Astrocyte (in vitro differentiated cells and primary cell): ENCODE data around the gene RUNX1.

Experiments used
- CTCF ChIP-seq: IDR thresholded peaks from 2 replicates; pipeline ENCODE4 v1.5.1; 2011; ENCODE audit warnings: low read depth, mild to moderate bottlenecking, inconsistent platforms, low read length, moderate library complexity; ENCODE audit not compliant: insufficient read depth
- EZH2 ChIP-seq: IDR thresholded peaks from 2 replicates; pipeline ENCODE4 v1.6.1; 2012; ENCODE audit warnings: mild to moderate bottlenecking, low read length, inconsistent platforms; ENCODE audit not compliant: insufficient read depth

- TF ChIP-seq CTCF (no peak), EZH2 (no peak)
These were observed 37.3 kb upstream of the RUNX1 start for GRCh38 chr21:35086357-35086756.
